ENCODE results near the gene VAC14. TPM values are rescaled to one million over a fixed set of nuclear protein-coding genes. Genes with fewer than 3 reads are reported as not detected.

Gene VAC14
- polyA plus RNA-seq, 6 donors from 2014 or later: 29.3 to 64.6 (median 38.7) TPM

- H3K9me3 Mint-ChIP-seq: no peaks in the 10 kb centered on the region
- DNase-seq (no peak), ATAC-seq (ENCODE audit: low read depth in 2 of 2) (no peak)
- peaks cover 0 to 8% (median 0%) of the 10 kb centered on the region in 3 donors for H3K4me1 Mint-ChIP-seq
- H3K27me3 Mint-ChIP-seq: no peaks in the 10 kb centered on the region
- H3K4me3 Mint-ChIP-seq: peak overlapping the region in 1 of 8 donors; percentile 42
- peaks cover 32 to 35% of the 10 kb centered on the region in 2 donors for H3K36me3 Mint-ChIP-seq
- H3K27ac Mint-ChIP-seq: peak overlapping the region in 1 of 6 donors; percentile 48
Measured at GRCh38 chr16:70730031-70730430, 70.9 kb downstream of the VAC14 start.

GRCh38 chr16:70729292-70729691 is 71.7 kb downstream of the VAC14 start:
- peaks cover 25 to 29% of the 10 kb centered on the region in 2 donors for H3K36me3 Mint-ChIP-seq
- peak overlapping the region in 1 of 6 donors; percentile 91 for H3K27ac Mint-ChIP-seq
- H3K27me3 Mint-ChIP-seq: no peaks in the 10 kb centered on the region
- no peak overlapping the region for H3K4me3 Mint-ChIP-seq
- ATAC-seq (ENCODE audit: low read depth in 2 of 2): no peak
- H3K4me1 Mint-ChIP-seq: peaks cover 0 to 8% (median 0%) of the 10 kb centered on the region in 3 donors
- no peak for DNase-seq
- no peaks in the 10 kb centered on the region for H3K9me3 Mint-ChIP-seq

- ATAC-seq (ENCODE audit: low read depth in 2 of 2) (no peak), DNase-seq (no peak)
- Mint-ChIP-seq H3K9me3 (no peaks in the 10 kb centered on the region), H3K4me1 (peaks cover 0 to 8% (median 0%) of the 10 kb centered on the region in 3 donors), H3K4me3 (no peak overlapping the region), H3K36me3 (peaks cover 25% of the 10 kb centered on the region in 2 donors), H3K27me3 (no peaks in the 10 kb centered on the region), H3K27ac (peak overlapping the region in 1 of 6 donors; percentile 31)
Measured at GRCh38 chr16:70728150-70728549, 72.8 kb downstream of the VAC14 start.

- H3K27me3 Mint-ChIP-seq: no peaks in the 10 kb centered on the region
- peak overlapping the region in 1 of 6 donors; percentile 21 for H3K27ac Mint-ChIP-seq
- no peak for ATAC-seq (ENCODE audit: low read depth in 2 of 2)
- peaks cover 21 to 28% of the 10 kb centered on the region in 2 donors for H3K36me3 Mint-ChIP-seq
- H3K4me3 Mint-ChIP-seq: no peak overlapping the region
- no peaks in the 10 kb centered on the region for H3K9me3 Mint-ChIP-seq
- no peak for DNase-seq
- H3K4me1 Mint-ChIP-seq: peaks cover 0 to 5% (median 0%) of the 10 kb centered on the region in 3 donors
Measured at GRCh38 chr16:70726892-70727361, 74.0 kb downstream of the VAC14 start.

GRCh38 chr16:70725912-70726828 is 74.8 kb downstream of the VAC14 start:
- no peak overlapping the region for H3K27ac Mint-ChIP-seq
- H3K27me3 Mint-ChIP-seq: no peaks in the 10 kb centered on the region
- H3K4me1 Mint-ChIP-seq: peaks cover 0 to 7% (median 0%) of the 10 kb centered on the region in 3 donors
- ATAC-seq (ENCODE audit: low read depth in 2 of 2) (no peak), DNase-seq (no peak)
- peaks cover 13 to 32% of the 10 kb centered on the region in 2 donors for H3K36me3 Mint-ChIP-seq
- no peak overlapping the region for H3K4me3 Mint-ChIP-seq
- peaks cover 0 to 1% (median 0%) of the 10 kb centered on the region in 7 donors for H3K9me3 Mint-ChIP-seq

- peaks cover 0 to 4% (median 0%) of the 10 kb centered on the region in 7 donors for H3K9me3 Mint-ChIP-seq
- ATAC-seq (ENCODE audit: low read depth in 2 of 2): no peak
- H3K27ac Mint-ChIP-seq: no peak overlapping the region
- DNase-seq: no peak
- no peak overlapping the region for H3K4me3 Mint-ChIP-seq
- peaks cover 0 to 11% (median 0%) of the 10 kb centered on the region in 3 donors for H3K4me1 Mint-ChIP-seq
- no peaks in the 10 kb centered on the region for H3K27me3 Mint-ChIP-seq
- H3K36me3 Mint-ChIP-seq: peaks cover 17 to 36% of the 10 kb centered on the region in 2 donors
Measured at GRCh38 chr16:70725024-70725911, 75.7 kb downstream of the VAC14 start.

- DNase-seq (no peak), ATAC-seq (ENCODE audit: low read depth in 2 of 2) (no peak)
- Mint-ChIP-seq H3K27me3 (no peaks in the 10 kb centered on the region), H3K27ac (peak overlapping the region in 1 of 6 donors; percentile 16), H3K9me3 (peaks cover 0 to 4% (median 0%) of the 10 kb centered on the region in 7 donors), H3K36me3 (peaks cover 16 to 36% of the 10 kb centered on the region in 2 donors), H3K4me3 (no peak overlapping the region), H3K4me1 (peaks cover 0 to 8% (median 0%) of the 10 kb centered on the region in 3 donors)
Measured at GRCh38 chr16:70724146-70725023, 76.6 kb downstream of the VAC14 start.

GRCh38 chr16:70723740-70724145 is 77.2 kb downstream of the VAC14 start:
- H3K27me3 Mint-ChIP-seq: no peaks in the 10 kb centered on the region
- H3K4me1 Mint-ChIP-seq: peaks cover 0 to 6% (median 0%) of the 10 kb centered on the region in 3 donors
- H3K27ac Mint-ChIP-seq: no peak overlapping the region
- ATAC-seq (ENCODE audit: low read depth in 2 of 2) (no peak), DNase-seq (no peak)
- H3K9me3 Mint-ChIP-seq: peaks cover 0 to 4% (median 0%) of the 10 kb centered on the region in 7 donors
- no peak overlapping the region for H3K4me3 Mint-ChIP-seq
- H3K36me3 Mint-ChIP-seq: peaks cover 15 to 39% of the 10 kb centered on the region in 2 donors

- Mint-ChIP-seq H3K4me1 (peaks cover 0 to 6% (median 0%) of the 10 kb centered on the region in 3 donors), H3K9me3 (peaks cover 0 to 4% (median 0%) of the 10 kb centered on the region in 7 donors), H3K27ac (peak overlapping the region in 4 of 6 donors; percentile 44 to 88 (median 60)), H3K4me3 (no peak overlapping the region), H3K36me3 (peaks cover 15 to 39% of the 10 kb centered on the region in 2 donors), H3K27me3 (no peaks in the 10 kb centered on the region)
- ATAC-seq (ENCODE audit: low read depth in 2 of 2) (no peak), DNase-seq (no peak)
Measured at GRCh38 chr16:70721202-70721963, 79.6 kb downstream of the VAC14 start.

- Mint-ChIP-seq H3K27me3 (no peaks in the 10 kb centered on the region), H3K36me3 (peaks cover 15 to 39% of the 10 kb centered on the region in 2 donors), H3K4me3 (no peak overlapping the region), H3K9me3 (peaks cover 0 to 4% (median 0%) of the 10 kb centered on the region in 7 donors), H3K27ac (peak overlapping the region in 1 of 6 donors; percentile 48), H3K4me1 (peaks cover 0 to 6% (median 0%) of the 10 kb centered on the region in 3 donors)
- DNase-seq (no peak), ATAC-seq (ENCODE audit: low read depth in 2 of 2) (no peak)
Measured at GRCh38 chr16:70720425-70721201, 80.3 kb downstream of the VAC14 start.

GRCh38 chr16:70717065-70717464 is 83.9 kb downstream of the VAC14 start:
- Mint-ChIP-seq H3K27ac (no peak overlapping the region), H3K4me1 (peaks cover 0 to 6% (median 0%) of the 10 kb centered on the region in 3 donors), H3K36me3 (peaks cover 15 to 32% of the 10 kb centered on the region in 2 donors), H3K9me3 (peaks cover 0 to 4% (median 0%) of the 10 kb centered on the region in 7 donors), H3K4me3 (no peak overlapping the region), H3K27me3 (no peaks in the 10 kb centered on the region)
- DNase-seq (no peak), ATAC-seq (ENCODE audit: low read depth in 2 of 2) (no peak)

Measured in naive B cell (primary cell).